ENCODE measurements around the gene ZDHHC11B.
A peak's percentile ranks its signal among the peaks of the same experiment; 100 is the strongest.

The ZDHHC11B gene

GRCh38 chr5:673161-673830 is 111.2 kb downstream of the ZDHHC11B start:
- DNase-seq (ENCODE audit: low spot score) = no peak

GRCh38 chr5:672329-673160 is 112.0 kb downstream of the ZDHHC11B start:
- peak; percentile 46 for DNase-seq (ENCODE audit: low spot score)

GRCh38 chr5:671459-672328 is 112.8 kb downstream of the ZDHHC11B start:
- DNase-seq (ENCODE audit: low spot score) = peak; percentile 92

GRCh38 chr5:670396-671270 is 113.9 kb downstream of the ZDHHC11B start:
- no peak for DNase-seq (ENCODE audit: low spot score)

- no peak for DNase-seq (ENCODE audit: low spot score)
These were observed 114.6 kb downstream of the ZDHHC11B start for GRCh38 chr5:669842-670395.

- DNase-seq (ENCODE audit: low spot score) = peak; percentile 68
These were observed 115.3 kb downstream of the ZDHHC11B start for GRCh38 chr5:669111-669841.

- no peak for DNase-seq (ENCODE audit: low spot score)
These were observed 116.1 kb downstream of the ZDHHC11B start for GRCh38 chr5:668283-668995.

- no peak for DNase-seq (ENCODE audit: low spot score)
These were observed 117.6 kb downstream of the ZDHHC11B start for GRCh38 chr5:666816-667498.

GRCh38 chr5:665956-666711 is 118.4 kb downstream of the ZDHHC11B start:
- no peak for DNase-seq (ENCODE audit: low spot score)

- no peak for DNase-seq (ENCODE audit: low spot score)
These were observed 119.0 kb downstream of the ZDHHC11B start for GRCh38 chr5:665541-665955.

- no peak for DNase-seq (ENCODE audit: low spot score)
These were observed 119.6 kb downstream of the ZDHHC11B start for GRCh38 chr5:664994-665360.

GRCh38 chr5:664343-664993 is 120.1 kb downstream of the ZDHHC11B start:
- DNase-seq (ENCODE audit: low spot score) = no peak

- DNase-seq (ENCODE audit: low spot score) = no peak
These were observed 120.8 kb downstream of the ZDHHC11B start for GRCh38 chr5:663436-664342.

- no peak for DNase-seq (ENCODE audit: low spot score)
These were observed 121.6 kb downstream of the ZDHHC11B start for GRCh38 chr5:662751-663435.

- DNase-seq (ENCODE audit: low spot score) = no peak
These were observed 122.4 kb downstream of the ZDHHC11B start for GRCh38 chr5:661891-662750.
